Mesenchymal stem cell (in vitro differentiated cells and primary cell): ENCODE measurements around the gene ARFRP1.
A peak's percentile ranks its signal among the peaks of the same experiment; 100 is the strongest.

Experiments
- DNase-seq: peaks from one replicate; pipeline ENCODE4 v3.0.0-alpha.2; 2013
- H2AFZ ChIP-seq: one replicate; pipeline ENCODE4 v1.6.1; 2013; ENCODE audit warnings: low read depth, mild to moderate bottlenecking, control low read depth, inconsistent platforms, low read length, moderate library complexity
- H2AK5ac ChIP-seq: 2 replicates; pipeline ENCODE4 v1.6.1; 2013; ENCODE audit warnings: low read length, moderate library complexity, mild to moderate bottlenecking, inconsistent platforms; ENCODE audit not compliant: severe bottlenecking
- H2BK120ac ChIP-seq: one replicate; pipeline ENCODE4 v1.6.1; 2013; ENCODE audit warnings: low read depth, mild to moderate bottlenecking, inconsistent platforms, low read length, moderate library complexity
- H2BK12ac ChIP-seq, 2 experiments: one replicate each; pipeline ENCODE4 v1.6.1; 2013; ENCODE audit warnings: inconsistent platforms in 2 of 2, low read length in 2 of 2, mild to moderate bottlenecking in 2 of 2, moderate library complexity in 2 of 2, control low read depth in 1 of 2
- H2BK15ac ChIP-seq: one replicate; pipeline ENCODE4 v1.6.1; 2013; ENCODE audit warnings: mild to moderate bottlenecking, low read depth, inconsistent platforms; ENCODE audit not compliant: poor library complexity, severe bottlenecking
- H2BK5ac ChIP-seq: 2 replicates; pipeline ENCODE4 v1.6.1; 2013; ENCODE audit warnings: low read depth, mild to moderate bottlenecking, low read length, control low read depth, inconsistent platforms; ENCODE audit not compliant: poor library complexity, severe bottlenecking
- H3K14ac ChIP-seq, 2 experiments: one replicate each; pipeline ENCODE4 v1.6.1; 2013; ENCODE audit warnings: inconsistent platforms in 2 of 2, low read length in 2 of 2, control low read depth in 1 of 2, mild to moderate bottlenecking in 1 of 2, moderate library complexity in 1 of 2
- H3K18ac ChIP-seq, 2 experiments: one replicate each; pipeline ENCODE4 v1.6.1; 2013; ENCODE audit warnings: inconsistent platforms in 2 of 2, low read length in 2 of 2, control low read depth in 1 of 2, low read depth in 1 of 2, mild to moderate bottlenecking in 1 of 2
- H3K23ac ChIP-seq, 2 experiments: one replicate each; pipeline ENCODE4 v1.6.1; 2013; ENCODE audit warnings: inconsistent platforms in 2 of 2, low read length in 2 of 2, mild to moderate bottlenecking in 2 of 2, moderate library complexity in 2 of 2, control low read depth in 1 of 2
- H3K27ac ChIP-seq: 2 replicates; pipeline ENCODE4 v1.5.1; 2013; ENCODE audit warnings: mild to moderate bottlenecking, moderate library complexity, low read length, control low read depth, inconsistent platforms; ENCODE audit not compliant: poor library complexity, severe bottlenecking
- H3K27me3 ChIP-seq, 2 experiments: 2 replicates each; pipeline versions ENCODE4 v1.6.1 to v1.7.0; 2013; ENCODE audit warnings: low read length in 2 of 2, mild to moderate bottlenecking in 2 of 2, moderate library complexity in 2 of 2, control low read depth in 1 of 2, inconsistent platforms in 1 of 2; ENCODE audit not compliant: control insufficient read depth in 1 of 2, insufficient read depth in 1 of 2
- H3K36me3 ChIP-seq, 2 experiments: 2 replicates each; pipeline versions ENCODE4 v1.6.1 to v1.7.0; 2013; ENCODE audit warnings: low read length in 2 of 2, control low read depth in 1 of 2, inconsistent platforms in 1 of 2, low read depth in 1 of 2, mild to moderate bottlenecking in 1 of 2; ENCODE audit not compliant: insufficient read depth in 2 of 2, control insufficient read depth in 1 of 2
- H3K4ac ChIP-seq, 2 experiments: one replicate each; pipeline ENCODE4 v1.6.1; 2013; ENCODE audit warnings: inconsistent platforms in 2 of 2, low read length in 2 of 2, mild to moderate bottlenecking in 2 of 2, moderate library complexity in 2 of 2, control low read depth in 1 of 2, low read depth in 1 of 2
- H3K4me1 ChIP-seq: 2 replicates; pipeline ENCODE4 v1.6.1; 2013; ENCODE audit warnings: low read depth, low read length, control low read depth; ENCODE audit not compliant: control insufficient read depth, insufficient read depth
- H3K4me2 ChIP-seq: 2 replicates; pipeline ENCODE4 v1.6.1; 2013; ENCODE audit warnings: low read length, mild to moderate bottlenecking, inconsistent platforms; ENCODE audit not compliant: poor library complexity, severe bottlenecking
- H3K4me3 ChIP-seq, 2 experiments: 2 replicates each; pipeline versions ENCODE4 v1.5.1 to v1.7.0; 2013; ENCODE audit warnings: low read length in 2 of 2, mild to moderate bottlenecking in 2 of 2, control low read depth in 1 of 2, low read depth in 1 of 2; ENCODE audit not compliant: insufficient read depth in 1 of 2
- H3K79me1 ChIP-seq: replicated peaks from 2 replicates; pipeline ENCODE4 v1.6.1; 2013; ENCODE audit warnings: mild to moderate bottlenecking, control low read depth, low read length, inconsistent platforms; ENCODE audit not compliant: poor library complexity, severe bottlenecking
- H3K9ac ChIP-seq: 2 replicates; pipeline ENCODE4 v1.7.0; 2013; ENCODE audit warnings: mild to moderate bottlenecking, low read length, moderate library complexity
- H3K9me3 ChIP-seq: 2 replicates; pipeline ENCODE4 v1.7.0; 2013; ENCODE audit warnings: mild to moderate bottlenecking, low read length; ENCODE audit not compliant: control insufficient read depth
- H4K8ac ChIP-seq: one replicate; pipeline ENCODE4 v1.6.1; 2013; ENCODE audit warnings: inconsistent platforms, mild to moderate bottlenecking, low read length, moderate library complexity
- H4K91ac ChIP-seq: one replicate; pipeline ENCODE4 v1.6.1; 2013; ENCODE audit warnings: mild to moderate bottlenecking, low read length, inconsistent platforms
- WGBS: methylation state at CpG from one replicate; pipeline ENCODE4 v1.1.7; 2013; ENCODE audit warnings: mixed read lengths; 5-methylcytosine and 5-hydroxymethylcytosine counted together

The ARFRP1 gene

DNA sequence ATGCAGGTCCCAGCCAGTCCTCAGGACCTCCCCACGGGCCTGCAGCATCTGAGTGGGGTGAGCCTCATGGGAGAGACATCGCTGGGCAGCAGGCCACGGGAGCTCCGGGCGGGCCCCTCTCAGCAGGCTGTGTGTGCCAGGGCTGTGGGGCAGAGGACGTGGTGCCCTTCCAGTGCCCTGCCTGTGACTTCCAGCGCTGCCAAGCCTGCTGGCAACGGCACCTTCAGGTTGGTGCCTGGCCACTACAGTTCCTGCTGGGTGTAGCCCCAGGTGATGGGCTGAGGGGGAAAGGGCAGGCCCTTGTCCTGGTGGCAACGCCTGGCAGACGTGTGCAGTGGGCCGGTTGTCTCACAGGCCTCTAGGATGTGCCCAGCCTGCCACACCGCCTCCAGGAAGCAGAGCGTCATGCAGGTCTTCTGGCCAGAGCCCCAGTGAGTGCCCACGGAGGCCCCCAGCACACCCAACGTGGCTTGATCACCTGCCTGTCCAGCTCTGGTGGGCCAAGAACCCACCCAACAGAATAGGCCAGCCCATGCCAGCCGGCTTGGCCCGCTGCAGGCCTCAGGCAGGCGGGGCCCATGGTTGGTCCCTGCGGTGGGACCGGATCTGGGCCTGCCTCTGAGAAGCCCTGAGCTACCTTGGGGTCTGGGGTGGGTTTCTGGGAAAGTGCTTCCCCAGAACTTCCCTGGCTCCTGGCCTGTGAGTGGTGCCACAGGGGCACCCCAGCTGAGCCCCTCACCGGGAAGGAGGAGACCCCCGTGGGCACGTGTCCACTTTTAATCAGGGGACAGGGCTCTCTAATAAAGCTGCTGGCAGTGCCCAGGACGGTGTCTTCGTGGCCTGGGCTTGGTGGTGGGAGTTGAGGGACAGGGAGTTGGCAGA lies 12.1 kb downstream of the ARFRP1 start:
- Histone ChIP-seq H3K23ac (no peak overlapping the region), H3K18ac (peak overlapping the region; percentile 76 to 88), H4K91ac (peak overlapping the region; percentile 83), H2AFZ (no peak overlapping the region), H2AK5ac (peak overlapping the region; percentile 21), H3K9ac (peak overlapping the region; percentile 32), H3K14ac (peak overlapping the region in 1 of 2 experiments; percentile 61), H3K4ac (peak overlapping the region; percentile 15 to 57), H3K27ac (no peak overlapping the region), H2BK15ac (no peak overlapping the region), H3K4me1 (peaks cover 65% of the 10 kb centered on the region), H3K4me2 (no peak overlapping the region), H4K8ac (peak overlapping the region; percentile 74), H2BK12ac (peak overlapping the region; percentile 31 to 51), H2BK5ac (no peak overlapping the region), H3K4me3 (no peak overlapping the region), H3K36me3 (peaks cover 10 to 60% of the 10 kb centered on the region in 2 experiments), H3K27me3 (no peaks in the 10 kb centered on the region), H3K79me1 (peaks cover 14% of the 10 kb centered on the region), H2BK120ac (peak overlapping the region; percentile 0), H3K9me3 (no peaks in the 10 kb centered on the region)
- no peak for DNase-seq
- 94% methylated on average over 25 of the region's 25 CpGs for WGBS

- Histone ChIP-seq H2BK5ac (no peak overlapping the region), H3K4me2 (no peak overlapping the region), H2BK12ac (peak overlapping the region; percentile 21 to 31), H3K79me1 (peaks cover 12% of the 10 kb centered on the region), H3K23ac (no peak overlapping the region), H4K8ac (no peak overlapping the region), H2AFZ (no peak overlapping the region), H3K4me1 (peaks cover 58% of the 10 kb centered on the region), H3K14ac (no peak overlapping the region), H3K4me3 (no peak overlapping the region), H3K27ac (no peak overlapping the region), H3K9me3 (no peaks in the 10 kb centered on the region), H3K4ac (no peak overlapping the region), H2AK5ac (no peak overlapping the region), H2BK120ac (no peak overlapping the region), H3K9ac (peak overlapping the region; percentile 32), H4K91ac (peak overlapping the region; percentile 57), H3K27me3 (no peaks in the 10 kb centered on the region), H3K18ac (peak overlapping the region in 1 of 2 experiments; percentile 18), H2BK15ac (no peak overlapping the region), H3K36me3 (peaks cover 4 to 57% of the 10 kb centered on the region in 2 experiments)
- DNase-seq: no peak
- 97% methylated on average over 34 of the region's 37 CpGs for WGBS
Observed at GRCh38 chr20:63694584-63695423, 13.0 kb downstream of the ARFRP1 start.

DNA sequence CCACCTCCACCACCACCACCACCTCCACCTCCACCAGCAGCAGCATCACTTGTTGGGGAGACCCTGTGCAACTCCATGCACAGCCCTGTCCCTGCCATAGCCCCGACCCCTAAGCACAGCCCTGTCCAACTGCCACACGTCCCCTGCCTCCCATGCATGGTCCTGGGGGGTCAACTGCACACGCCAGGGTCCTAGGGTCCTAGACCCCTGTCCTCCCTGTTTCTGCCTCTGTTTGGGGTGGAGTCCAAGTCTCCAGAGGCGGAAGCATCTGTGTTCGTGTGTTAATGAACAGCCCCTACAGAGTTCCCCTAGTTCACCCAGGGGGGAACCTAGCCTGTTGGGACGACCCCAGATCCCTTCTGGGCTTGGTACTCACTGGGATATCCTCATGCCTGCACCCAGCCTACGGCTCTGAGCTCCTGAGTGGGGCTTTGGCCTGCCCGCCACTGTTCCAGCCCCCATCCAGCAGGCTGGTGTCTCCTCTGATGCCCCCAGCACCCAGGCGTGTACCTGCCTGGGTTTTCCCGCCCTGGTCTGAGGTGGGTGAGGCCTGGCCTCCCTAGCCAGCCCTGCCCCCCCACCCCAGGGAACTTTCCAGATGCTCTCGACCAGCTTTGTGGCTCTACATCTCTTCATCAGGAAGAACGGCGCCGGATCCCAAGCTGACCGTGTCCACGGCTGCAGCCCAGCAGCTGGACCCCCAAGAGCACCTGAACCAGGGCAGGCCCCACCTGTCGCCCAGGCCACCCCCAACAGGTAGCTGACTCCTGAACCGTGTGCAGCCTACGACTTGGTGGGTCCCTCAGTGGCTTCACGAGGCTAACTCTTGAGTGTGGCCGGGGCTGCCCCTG lies 13.8 kb downstream of the ARFRP1 start:
- Histone ChIP-seq H3K27ac (no peak overlapping the region), H2BK15ac (no peak overlapping the region), H3K14ac (no peak overlapping the region), H3K4me2 (no peak overlapping the region), H2AK5ac (peak overlapping the region; percentile 20), H3K18ac (no peak overlapping the region), H3K23ac (no peak overlapping the region), H2BK12ac (peak overlapping the region in 1 of 2 experiments; percentile 42), H3K79me1 (peaks cover 12% of the 10 kb centered on the region), H3K4me1 (peaks cover 50% of the 10 kb centered on the region), H3K27me3 (no peaks in the 10 kb centered on the region), H3K9ac (no peak overlapping the region), H4K91ac (no peak overlapping the region), H3K4ac (no peak overlapping the region), H3K4me3 (no peak overlapping the region), H4K8ac (no peak overlapping the region), H3K36me3 (peaks cover 4 to 62% of the 10 kb centered on the region in 2 experiments), H2BK120ac (no peak overlapping the region), H3K9me3 (no peaks in the 10 kb centered on the region), H2AFZ (no peak overlapping the region), H2BK5ac (no peak overlapping the region)
- DNase-seq: no peak
- 95% methylated on average over 21 of the region's 21 CpGs for WGBS
